Glutamatergic neuron (in vitro differentiated cells): ENCODE results near the gene EFCAB6. TPM values are rescaled to one million over a fixed set of nuclear protein-coding genes. Genes with fewer than 3 reads are reported as not detected.

ENCODE experiments used
- DNase-seq: peaks from one replicate; pipeline ENCODE4 v3.0.0; 2022
- H3K27ac Mint-ChIP-seq: one replicate; pipeline ENCODE4 v1.8.0; 2020; ENCODE audit warnings: mild to moderate bottlenecking, mixed read lengths, inconsistent platforms; ENCODE audit not compliant: unreplicated experiment
- H3K27me3 Mint-ChIP-seq: one replicate; pipeline ENCODE4 v1.8.0; 2020; ENCODE audit warnings: mild to moderate bottlenecking, moderate library complexity, mixed read lengths, inconsistent platforms; ENCODE audit not compliant: unreplicated experiment
- H3K36me3 Mint-ChIP-seq: one replicate; pipeline ENCODE4 v1.8.0; 2020; ENCODE audit warnings: mild to moderate bottlenecking, mixed read lengths, inconsistent platforms; ENCODE audit not compliant: unreplicated experiment
- H3K4me1 Mint-ChIP-seq: one replicate; pipeline ENCODE4 v1.8.0; 2020; ENCODE audit warnings: mild to moderate bottlenecking, low read depth, mixed read lengths, inconsistent platforms; ENCODE audit not compliant: unreplicated experiment
- H3K4me3 Mint-ChIP-seq: one replicate; pipeline ENCODE4 v1.8.0; 2020; ENCODE audit warnings: mild to moderate bottlenecking, mixed read lengths, inconsistent platforms; ENCODE audit not compliant: unreplicated experiment
- H3K9me3 Mint-ChIP-seq: one replicate; pipeline ENCODE4 v1.8.0; 2020; ENCODE audit warnings: mild to moderate bottlenecking, moderate library complexity, mixed read lengths, inconsistent platforms; ENCODE audit not compliant: unreplicated experiment
- CTCF ChIP-seq: fragments of 200-600 bp; sonication (generic); IDR thresholded peaks from one replicate; pipeline ENCODE4 v1.5.0; 2021; ENCODE audit not compliant: partially characterized antibody, unreplicated experiment
- total RNA-seq: library from RNA; stranded (reverse); fragmentation: NEBNext Ultra II Directional; extraction: Animal tissue kit (Norgen Biotek cat#: 25700); gene quantifications from one replicate; pipeline ENCODE4 v1.2.1, GENCODE V29; 2021; ENCODE audit not compliant: unreplicated experiment

The EFCAB6 gene
- total RNA-seq, 1 donor from 2014 or later = 0.96 TPM

- Mint-ChIP-seq H3K27ac (no peak overlapping the region), H3K9me3 (peaks cover 2% of the 10 kb centered on the region), H3K36me3 (no peaks in the 10 kb centered on the region), H3K4me3 (no peak overlapping the region), H3K27me3 (no peaks in the 10 kb centered on the region), H3K4me1 (no peaks in the 10 kb centered on the region)
- no peak for TF ChIP-seq CTCF
- no peak for DNase-seq
Observed at GRCh38 chr22:43510281-43511070, 301.6 kb downstream of the EFCAB6 start.

DNA sequence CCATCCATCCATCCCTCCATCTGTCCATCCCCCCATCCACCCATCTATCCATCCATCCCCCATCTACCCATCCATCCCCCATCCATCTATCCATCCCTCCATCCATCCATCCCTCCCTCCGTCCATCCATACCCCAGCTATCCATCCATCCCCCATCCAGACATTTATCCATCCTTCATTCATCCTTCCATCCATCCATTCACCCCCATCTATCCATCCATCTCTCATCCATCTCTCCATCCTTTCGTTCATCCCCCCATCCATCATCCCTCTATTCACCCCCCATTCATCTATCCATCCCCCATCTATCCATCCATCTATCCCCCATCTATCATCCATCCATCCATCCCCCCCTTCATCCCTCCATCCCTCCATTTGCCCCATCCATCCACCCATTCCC is 302.8 kb downstream of the EFCAB6 start:
- H3K9me3 Mint-ChIP-seq = peaks cover 2% of the 10 kb centered on the region
- H3K4me3 Mint-ChIP-seq = no peak overlapping the region
- H3K36me3 Mint-ChIP-seq = no peaks in the 10 kb centered on the region
- no peak for DNase-seq
- TF ChIP-seq CTCF = no peak
- H3K27ac Mint-ChIP-seq = no peak overlapping the region
- H3K27me3 Mint-ChIP-seq = no peaks in the 10 kb centered on the region
- no peaks in the 10 kb centered on the region for H3K4me1 Mint-ChIP-seq

GRCh38 chr22:43508489-43508888 is 303.6 kb downstream of the EFCAB6 start:
- Mint-ChIP-seq H3K4me1 (no peaks in the 10 kb centered on the region), H3K4me3 (no peak overlapping the region), H3K27ac (no peak overlapping the region), H3K36me3 (no peaks in the 10 kb centered on the region), H3K9me3 (peaks cover 2% of the 10 kb centered on the region), H3K27me3 (no peaks in the 10 kb centered on the region)
- no peak for DNase-seq
- no peak for TF ChIP-seq CTCF

DNA sequence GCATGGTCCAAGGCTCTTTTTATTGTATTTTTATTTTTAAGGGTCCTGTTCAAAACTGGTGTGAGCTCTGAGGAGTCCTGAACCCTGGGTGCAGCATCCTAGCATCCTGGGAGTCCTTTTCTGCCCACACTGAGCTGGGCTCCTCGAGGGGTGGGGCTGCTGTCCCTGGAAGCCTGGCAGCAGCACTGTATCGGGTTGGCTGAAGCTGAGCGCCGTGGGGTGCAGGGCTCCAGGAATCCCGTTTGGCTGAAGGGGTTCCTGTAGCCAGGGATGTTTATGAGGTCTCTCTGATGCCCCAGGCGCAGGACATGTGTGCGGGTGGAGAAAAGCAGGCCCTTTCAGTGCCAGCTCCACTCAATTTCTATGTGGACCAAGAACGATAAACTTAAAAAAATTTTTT is 304.9 kb downstream of the EFCAB6 start:
- Mint-ChIP-seq H3K4me1 (no peaks in the 10 kb centered on the region), H3K4me3 (no peak overlapping the region), H3K27me3 (no peaks in the 10 kb centered on the region), H3K27ac (no peak overlapping the region), H3K9me3 (peaks cover 2% of the 10 kb centered on the region), H3K36me3 (no peaks in the 10 kb centered on the region)
- no peak for DNase-seq
- no peak for TF ChIP-seq CTCF

DNA sequence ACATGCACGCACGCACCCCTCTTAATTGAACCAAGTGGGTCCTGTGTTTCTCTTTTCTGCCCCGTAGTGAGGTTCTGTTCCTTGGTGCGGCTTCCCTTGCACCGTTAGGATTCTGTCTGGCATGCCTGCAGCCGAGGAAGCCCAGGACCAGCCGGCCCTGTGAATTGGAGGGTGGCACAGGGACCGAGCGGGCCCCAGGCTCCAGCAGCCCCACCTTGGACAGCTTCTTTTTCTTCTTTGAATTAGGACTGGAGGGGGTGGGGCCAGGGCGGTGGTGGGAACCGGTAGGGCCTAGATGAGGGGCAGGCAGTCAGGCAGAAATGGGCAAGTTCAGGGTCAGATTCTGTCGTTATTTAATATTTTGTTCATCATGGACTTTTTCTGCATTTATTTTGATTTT is 305.6 kb downstream of the EFCAB6 start:
- Mint-ChIP-seq H3K36me3 (no peaks in the 10 kb centered on the region), H3K4me1 (no peaks in the 10 kb centered on the region), H3K4me3 (no peak overlapping the region), H3K27ac (no peak overlapping the region), H3K9me3 (peaks cover 2% of the 10 kb centered on the region), H3K27me3 (no peaks in the 10 kb centered on the region)
- no peak for TF ChIP-seq CTCF
- no peak for DNase-seq
